A549 (cell line): Measurements from ENCODE around the gene LRRC1. TPM values are rescaled to one million over a fixed set of nuclear protein-coding genes. Genes with fewer than 3 reads are reported as not detected.

Experiments used
- ATAC-seq, 2 experiments: fragments of 200-7000 bp in 1 of 2; fragments of >200 bp in 1 of 2; cut with Nextera tagmentation in 1 of 2; cut with Tn5 transposase in 1 of 2; 3 replicates each; pipeline versions ENCODE4 v1.8.0 to v1.9.1; 2018 to 2020; ENCODE audit warnings: mild to moderate bottlenecking in 1 of 2, moderate library complexity in 1 of 2
- CTCF ChIA-PET: fragments of 300-600 bp; sonication (Branson Sonifier 250); formaldehyde crosslinking; extraction: SDS; loops from one replicate; lab custom pipeline; 2021; ENCODE audit warnings: antibody characterized with exemption, inconsistent platforms; lab: Yijun Ruan, JAX
- POLR2A ChIA-PET: fragments of 350-600 bp; formaldehyde crosslinking; extraction: SDS; loops from one replicate; lab custom pipeline; 2021; ENCODE audit warnings: antibody characterized with exemption, inconsistent platforms; lab: Yijun Ruan, JAX
- DNase-seq, 2 experiments: peaks; one replicate each; pipeline versions ENCODE4 v3.0.0 to v3.0.0-alpha.2; 2011 to 2016; ENCODE audit warnings: low read depth in 1 of 2, low spot score in 1 of 2
- FAIRE-seq: peaks from 2 replicates; lab custom pipeline; 2011; peaks lifted over from hg19 to GRCh38; lab: Jason Lieb, UNC
- H3K27ac ChIP-seq, 2 experiments: fragments of >200 bp; sonication (Bioruptor Twin); formaldehyde crosslinking; 3 replicates each; pipeline ENCODE4 v1.5.1; 2016 to 2017
- H3K4me1 ChIP-seq: fragments of >200 bp; sonication (Bioruptor Twin); formaldehyde crosslinking; 3 replicates; pipeline ENCODE4 v1.6.1; 2016
- H3K4me2 ChIP-seq: fragments of >200 bp; sonication (Bioruptor Twin); formaldehyde crosslinking; 3 replicates; pipeline ENCODE4 v1.6.1; 2016
- H3K4me3 ChIP-seq: fragments of >200 bp; sonication (Bioruptor Twin); formaldehyde crosslinking; 3 replicates; pipeline ENCODE4 v1.5.1; 2016
- H3K9me3 ChIP-seq: fragments of >200 bp; sonication (Bioruptor Twin); formaldehyde crosslinking; 3 replicates; pipeline ENCODE4 v1.6.1; 2016
- BHLHE40 ChIP-seq: IDR thresholded peaks from 2 replicates; pipeline ENCODE4 v1.6.1; 2012; ENCODE audit warnings: low read depth, low read length, inconsistent platforms
- CBX2 ChIP-seq: fragments of 200-600 bp; sonication (generic); IDR thresholded peaks from 2 replicates; pipeline ENCODE4 v1.6.1; 2016; ENCODE audit warnings: low read depth, mild to moderate bottlenecking, borderline replicate concordance
- CHD4 ChIP-seq: fragments of 200-600 bp; sonication (generic); IDR thresholded peaks from 2 replicates; pipeline ENCODE4 v1.6.1; 2016; ENCODE audit warnings: antibody characterized with exemption, mild to moderate bottlenecking, borderline replicate concordance
- EHMT2 ChIP-seq: fragments of 200-600 bp; sonication (generic); IDR thresholded peaks from 2 replicates; pipeline ENCODE4 v1.6.1; 2016; ENCODE audit warnings: antibody characterized with exemption, low read depth, mild to moderate bottlenecking, moderate library complexity
- GATA3 ChIP-seq: IDR thresholded peaks from 2 replicates; pipeline ENCODE4 v1.6.1; 2012; ENCODE audit warnings: borderline replicate concordance
- HOXA7 ChIP-seq: fragments of 250-450 bp; sonication (Bioruptor Pico); IDR thresholded peaks from 2 replicates; pipeline ENCODE4 v1.5.0; 2020; ENCODE audit warnings: mild to moderate bottlenecking, moderate library complexity
- KDM1A ChIP-seq: fragments of 200-600 bp; sonication (generic); IDR thresholded peaks from 2 replicates; pipeline ENCODE4 v1.6.1; 2016; ENCODE audit warnings: low read depth, mild to moderate bottlenecking
- KDM5A ChIP-seq: fragments of 200-600 bp; sonication (generic); IDR thresholded peaks from 2 replicates; pipeline ENCODE4 v1.6.1; 2016; ENCODE audit warnings: antibody characterized with exemption, mild to moderate bottlenecking
- MAX ChIP-seq: IDR thresholded peaks from 2 replicates; pipeline ENCODE4 v1.6.1; 2012
- MAZ ChIP-seq: fragments of 150-350 bp; IDR thresholded peaks from 2 replicates; pipeline ENCODE4 v1.6.1; 2014; ENCODE audit warnings: antibody characterized with exemption, low read depth, low read length, borderline replicate concordance
- POLR2A ChIP-seq: IDR thresholded peaks from 2 replicates; pipeline ENCODE4 v1.6.1; 2012; ENCODE audit warnings: mild to moderate bottlenecking, low read length
- POLR2AphosphoS2 ChIP-seq: conservative IDR thresholded peaks from 2 replicates; pipeline ENCODE4 v1.6.1; 2012; ENCODE audit warnings: low read length, improper control_type of control experiment, inconsistent platforms
- RCOR1 ChIP-seq: fragments of 150-350 bp; IDR thresholded peaks from 2 replicates; pipeline ENCODE4 v1.6.1; 2014; ENCODE audit warnings: antibody characterized with exemption, low read length, low read depth
- RFX5 ChIP-seq: fragments of 450-650 bp; IDR thresholded peaks from 2 replicates; pipeline ENCODE4 v1.7.1; 2014; ENCODE audit warnings: antibody characterized with exemption, mild to moderate bottlenecking, moderate library complexity
- SREBF2 ChIP-seq: fragments of 450-650 bp; IDR thresholded peaks from 2 replicates; pipeline ENCODE4 v1.6.1; 2014; ENCODE audit warnings: mild to moderate bottlenecking, moderate library complexity
- TP53 ChIP-seq: fragments of 250-450 bp; sonication (Bioruptor Pico); IDR thresholded peaks from 2 replicates; pipeline ENCODE4 v1.5.0; 2021; ENCODE audit warnings: mild to moderate bottlenecking, moderate library complexity
- ZFP36 ChIP-seq: fragments of 450-650 bp; IDR thresholded peaks from 2 replicates; pipeline ENCODE4 v1.6.1; 2014; ENCODE audit warnings: borderline replicate concordance; ENCODE audit not compliant: partially characterized antibody
- ZSCAN20 ChIP-seq: fragments of 250-450 bp; sonication (Bioruptor Pico); IDR thresholded peaks from 2 replicates; pipeline ENCODE4 v1.8.0; 2022; ENCODE audit warnings: mild to moderate bottlenecking, moderate library complexity
- WGBS: methylation state at CpG from one replicate; pipeline ENCODE4 v1.1.6; 2017; ENCODE audit errors: missing lambda C conversion rate; 5-methylcytosine and 5-hydroxymethylcytosine counted together
- polyA plus RNA-seq, 4 experiments: library from polyadenylated mRNA; depleted of rRNA in 3 of 4; stranded (reverse); fragments of >200 nt; fragmentation: RNase III in 1 of 4; extraction: RNeasy Plus Mini Kit Qiagen cat#74134 plus additional on column Dnase treatment in 1 of 4; gene quantifications; 2 replicates in 3 of 4; 3 replicates in 1 of 4; pipeline ENCODE4 v1.2.3, GENCODE V29; 2011 to 2017
- TF ChIP-seq, protein P1 (sequence below): IDR thresholded peaks from 2 replicates; pipeline ENCODE4 v1.6.1; 2012
- TF ChIP-seq, protein P2 (sequence below): IDR thresholded peaks from 2 replicates; pipeline ENCODE4 v1.6.1; 2012; ENCODE audit warnings: low read depth, borderline replicate concordance
- TF ChIP-seq, protein P3 (sequence below): fragments of 200-600 bp; sonication (generic); IDR thresholded peaks from 2 replicates; pipeline ENCODE4 v1.6.1; 2016; ENCODE audit warnings: antibody characterized with exemption, mild to moderate bottlenecking, moderate library complexity

The LRRC1 gene
- polyA plus RNA-seq, 2 of the 4 experiments (the other 2 are of a cell fraction): 5.2 to 8.0 TPM

GRCh38 chr6:53833155-53833554 is 38.4 kb downstream of the LRRC1 start:
- ChIA-PET CTCF (no interaction called here), POLR2A (no interaction called here)

DNA sequence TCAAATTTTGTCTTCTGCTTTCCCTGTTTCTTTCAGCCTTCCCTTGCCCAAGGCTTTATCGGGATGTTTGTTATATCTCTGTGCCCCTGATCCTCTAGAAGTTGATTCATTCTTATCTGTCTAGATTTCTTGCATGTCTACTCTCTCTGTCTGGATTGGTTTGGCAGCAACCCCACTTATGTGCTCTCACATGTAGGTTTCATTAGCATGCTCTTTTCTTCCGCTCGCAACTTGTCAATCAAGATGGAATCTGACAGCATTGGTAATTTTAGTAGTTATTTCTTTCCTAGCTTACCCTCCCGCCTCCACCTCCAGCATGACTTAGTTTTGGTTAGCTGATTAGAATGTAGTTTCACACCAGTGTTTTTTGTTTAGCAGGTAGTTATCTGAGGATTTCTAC is 39.3 kb downstream of the LRRC1 start:
- POLR2A ChIA-PET: no interaction called here

More at GRCh38 chr6:53833155-53833554, 38.4 kb downstream of the LRRC1 start:
- ATAC-seq (no peak), DNase-seq (no peak), FAIRE-seq (no peak)
- Histone ChIP-seq H3K4me2 (no peak overlapping the region), H3K4me3 (no peak overlapping the region), H3K4me1 (no peaks in the 10 kb centered on the region; the same call in 2 of the 3 replicates), H3K27ac (no peak overlapping the region), H3K9me3 (no peaks in the 10 kb centered on the region)
- TF ChIP-seq, protein P1, sequence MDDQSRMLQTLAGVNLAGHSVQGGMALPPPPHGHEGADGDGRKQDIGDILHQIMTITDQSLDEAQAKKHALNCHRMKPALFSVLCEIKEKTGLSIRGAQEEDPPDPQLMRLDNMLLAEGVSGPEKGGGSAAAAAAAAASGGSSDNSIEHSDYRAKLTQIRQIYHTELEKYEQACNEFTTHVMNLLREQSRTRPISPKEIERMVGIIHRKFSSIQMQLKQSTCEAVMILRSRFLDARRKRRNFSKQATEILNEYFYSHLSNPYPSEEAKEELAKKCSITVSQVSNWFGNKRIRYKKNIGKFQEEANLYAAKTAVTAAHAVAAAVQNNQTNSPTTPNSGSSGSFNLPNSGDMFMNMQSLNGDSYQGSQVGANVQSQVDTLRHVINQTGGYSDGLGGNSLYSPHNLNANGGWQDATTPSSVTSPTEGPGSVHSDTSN: no peak
- no peak for TF ChIP-seq EHMT2
- no peak for TF ChIP-seq MAZ
- TF ChIP-seq, protein P2, sequence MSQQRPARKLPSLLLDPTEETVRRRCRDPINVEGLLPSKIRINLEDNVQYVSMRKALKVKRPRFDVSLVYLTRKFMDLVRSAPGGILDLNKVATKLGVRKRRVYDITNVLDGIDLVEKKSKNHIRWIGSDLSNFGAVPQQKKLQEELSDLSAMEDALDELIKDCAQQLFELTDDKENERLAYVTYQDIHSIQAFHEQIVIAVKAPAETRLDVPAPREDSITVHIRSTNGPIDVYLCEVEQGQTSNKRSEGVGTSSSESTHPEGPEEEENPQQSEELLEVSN: no peak
- TF ChIP-seq CHD4: no peak
- no peak for TF ChIP-seq GATA3
- TF ChIP-seq ZFP36: no peak

More for the DNA sequence above, 39.3 kb downstream of the LRRC1 start:
- WGBS: 96% methylated on average over 4 of the region's 4 CpGs
- H3K4me2 ChIP-seq: no peak overlapping the region
- DNase-seq: no peak
- no peaks in the 10 kb centered on the region for H3K9me3 ChIP-seq
- TF ChIP-seq HOXA7 (no peak), SREBF2 (no peak), TP53 (no peak), ZSCAN20 (CRISPR knock-in tag) (no peak), CBX2 (no peak), KDM1A (no peak), POLR2AphosphoS2 (no peak), BHLHE40 (no peak), RFX5 (no peak), MAX (no peak), POLR2A (no peak), KDM5A (no peak), RCOR1 (no peak)
- TF ChIP-seq, protein P3, sequence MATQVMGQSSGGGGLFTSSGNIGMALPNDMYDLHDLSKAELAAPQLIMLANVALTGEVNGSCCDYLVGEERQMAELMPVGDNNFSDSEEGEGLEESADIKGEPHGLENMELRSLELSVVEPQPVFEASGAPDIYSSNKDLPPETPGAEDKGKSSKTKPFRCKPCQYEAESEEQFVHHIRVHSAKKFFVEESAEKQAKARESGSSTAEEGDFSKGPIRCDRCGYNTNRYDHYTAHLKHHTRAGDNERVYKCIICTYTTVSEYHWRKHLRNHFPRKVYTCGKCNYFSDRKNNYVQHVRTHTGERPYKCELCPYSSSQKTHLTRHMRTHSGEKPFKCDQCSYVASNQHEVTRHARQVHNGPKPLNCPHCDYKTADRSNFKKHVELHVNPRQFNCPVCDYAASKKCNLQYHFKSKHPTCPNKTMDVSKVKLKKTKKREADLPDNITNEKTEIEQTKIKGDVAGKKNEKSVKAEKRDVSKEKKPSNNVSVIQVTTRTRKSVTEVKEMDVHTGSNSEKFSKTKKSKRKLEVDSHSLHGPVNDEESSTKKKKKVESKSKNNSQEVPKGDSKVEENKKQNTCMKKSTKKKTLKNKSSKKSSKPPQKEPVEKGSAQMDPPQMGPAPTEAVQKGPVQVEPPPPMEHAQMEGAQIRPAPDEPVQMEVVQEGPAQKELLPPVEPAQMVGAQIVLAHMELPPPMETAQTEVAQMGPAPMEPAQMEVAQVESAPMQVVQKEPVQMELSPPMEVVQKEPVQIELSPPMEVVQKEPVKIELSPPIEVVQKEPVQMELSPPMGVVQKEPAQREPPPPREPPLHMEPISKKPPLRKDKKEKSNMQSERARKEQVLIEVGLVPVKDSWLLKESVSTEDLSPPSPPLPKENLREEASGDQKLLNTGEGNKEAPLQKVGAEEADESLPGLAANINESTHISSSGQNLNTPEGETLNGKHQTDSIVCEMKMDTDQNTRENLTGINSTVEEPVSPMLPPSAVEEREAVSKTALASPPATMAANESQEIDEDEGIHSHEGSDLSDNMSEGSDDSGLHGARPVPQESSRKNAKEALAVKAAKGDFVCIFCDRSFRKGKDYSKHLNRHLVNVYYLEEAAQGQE: no peak
- TF ChIP-seq, protein P1: no peak
- H3K27ac ChIP-seq: no peak overlapping the region
- H3K4me3 ChIP-seq: no peak overlapping the region
- H3K4me1 ChIP-seq: no peaks in the 10 kb centered on the region; the same call in 2 of the 3 replicates
- no peak for FAIRE-seq
- no peak for ATAC-seq
- CTCF ChIA-PET: no interaction called here
